HG02571 (cell line): ENCODE measurements around the gene PCDHB8.
"Not testable (repeated sequence)": the region's sequence is repeated elsewhere in the genome, so short reads cannot be mapped to it uniquely, and the experiment has no call there.

Source experiments
- ATAC-seq: cut with Tn5 transposase; IDR thresholded peaks from one replicate; pipeline ENCODE4 v1.9.1; 2021; ENCODE audit warnings: mild to moderate bottlenecking, moderate library complexity; ENCODE audit not compliant: unreplicated experiment

PCDHB8 gene

DNA sequence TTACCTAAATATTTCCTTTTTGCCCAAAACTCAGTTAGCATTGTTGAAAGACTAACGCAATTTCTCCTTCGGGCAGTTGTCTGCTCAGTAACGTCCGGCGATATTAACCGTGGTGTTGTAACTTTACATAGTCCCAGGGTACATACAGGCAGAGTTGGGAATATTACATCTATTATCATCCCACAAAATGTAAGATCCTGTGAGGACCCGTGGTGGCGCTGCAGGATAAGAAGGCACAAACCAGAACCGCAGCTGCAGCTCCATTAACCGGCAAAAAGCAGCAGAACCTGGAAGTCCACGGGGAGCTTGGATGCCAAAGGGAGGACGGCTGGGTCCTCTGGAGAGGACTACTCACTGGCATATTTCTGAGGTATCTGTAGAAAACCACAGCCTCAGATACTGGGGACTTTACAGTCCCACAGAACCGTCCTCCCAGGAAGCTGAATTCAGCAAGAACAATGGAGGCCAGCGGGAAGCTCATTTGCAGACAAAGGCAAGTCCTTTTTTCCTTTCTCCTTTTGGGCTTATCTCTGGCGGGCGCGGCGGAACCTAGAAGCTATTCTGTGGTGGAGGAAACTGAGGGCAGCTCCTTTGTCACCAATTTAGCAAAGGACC is at the start of gene PCDHB8:
TSS of gene PCDHB8 (plus strand) at position 214 of the 615 bp plus-strand sequence. CDS start at position 459, 245 bp downstream.
- ATAC-seq: not testable (repeated sequence)

DNA sequence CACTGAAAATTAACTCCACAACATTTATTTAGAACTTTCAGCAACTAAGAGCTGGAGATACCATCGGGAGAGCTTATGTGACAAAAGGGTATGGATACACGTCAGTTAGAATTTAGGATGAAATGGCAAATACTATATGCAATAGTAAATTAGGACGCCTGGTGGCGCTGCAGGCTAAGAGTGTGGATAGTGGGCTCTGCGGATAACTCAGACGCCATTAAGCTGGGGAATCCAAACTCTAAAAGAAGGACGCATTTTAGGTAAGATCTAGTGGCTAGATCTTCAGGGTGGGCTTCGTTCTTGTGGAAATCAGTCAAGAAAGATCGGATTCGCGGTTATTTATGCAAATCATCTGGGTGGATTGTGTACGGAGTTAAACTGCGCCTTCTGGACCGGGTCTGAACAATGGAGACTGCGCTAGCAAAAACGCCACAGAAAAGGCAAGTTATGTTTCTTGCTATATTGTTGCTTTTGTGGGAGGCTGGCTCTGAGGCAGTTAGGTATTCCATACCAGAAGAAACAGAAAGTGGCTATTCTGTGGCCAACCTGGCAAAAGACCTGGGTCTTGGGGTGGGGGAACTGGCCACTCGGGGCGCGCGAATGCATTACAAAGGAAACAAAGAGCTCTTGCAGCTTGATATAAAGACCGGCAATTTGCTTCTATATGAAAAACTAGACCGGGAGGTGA is 42.4 kb upstream of the PCDHB8 start, which contains the start of gene PCDHB5:
TSS of gene PCDHB5 (plus strand) at position 177 of the 688 bp plus-strand sequence. CDS start at position 406, 229 bp downstream.
- ATAC-seq: no peak

DNA sequence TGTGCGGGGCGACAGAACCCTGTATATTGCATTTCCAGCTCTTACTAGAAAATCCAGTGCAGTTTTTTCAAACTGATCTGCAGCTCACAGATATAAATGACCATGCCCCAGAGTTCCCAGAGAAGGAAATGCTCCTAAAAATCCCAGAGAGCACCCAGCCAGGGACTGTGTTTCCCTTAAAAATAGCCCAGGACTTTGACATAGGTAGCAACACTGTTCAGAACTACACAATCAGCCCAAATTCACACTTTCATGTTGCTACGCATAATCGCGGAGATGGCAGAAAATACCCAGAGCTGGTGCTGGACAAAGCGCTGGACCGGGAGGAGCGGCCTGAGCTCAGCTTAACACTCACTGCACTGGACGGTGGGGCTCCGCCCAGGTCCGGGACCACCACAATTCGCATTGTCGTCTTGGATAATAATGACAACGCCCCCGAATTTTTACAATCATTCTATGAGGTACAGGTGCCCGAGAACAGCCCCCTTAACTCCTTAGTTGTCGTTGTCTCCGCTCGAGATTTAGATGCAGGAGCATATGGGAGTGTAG is 41.8 kb upstream of the PCDHB8 start:
- ATAC-seq: no peak

DNA sequence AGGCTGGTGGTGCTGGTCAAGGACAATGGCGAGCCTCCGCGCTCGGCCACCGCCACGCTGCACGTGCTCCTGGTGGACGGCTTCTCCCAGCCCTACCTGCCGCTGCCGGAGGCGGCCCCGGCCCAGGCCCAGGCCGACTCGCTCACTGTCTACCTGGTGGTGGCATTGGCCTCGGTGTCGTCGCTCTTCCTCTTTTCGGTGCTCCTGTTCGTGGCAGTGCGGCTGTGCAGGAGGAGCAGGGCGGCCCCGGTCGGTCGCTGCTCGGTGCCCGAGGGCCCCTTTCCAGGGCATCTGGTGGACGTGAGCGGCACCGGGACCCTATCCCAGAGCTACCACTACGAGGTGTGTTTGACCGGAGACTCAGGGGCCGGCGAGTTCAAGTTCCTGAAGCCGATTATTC is 40.2 kb upstream of the PCDHB8 start:
- not testable (repeated sequence) for ATAC-seq

DNA sequence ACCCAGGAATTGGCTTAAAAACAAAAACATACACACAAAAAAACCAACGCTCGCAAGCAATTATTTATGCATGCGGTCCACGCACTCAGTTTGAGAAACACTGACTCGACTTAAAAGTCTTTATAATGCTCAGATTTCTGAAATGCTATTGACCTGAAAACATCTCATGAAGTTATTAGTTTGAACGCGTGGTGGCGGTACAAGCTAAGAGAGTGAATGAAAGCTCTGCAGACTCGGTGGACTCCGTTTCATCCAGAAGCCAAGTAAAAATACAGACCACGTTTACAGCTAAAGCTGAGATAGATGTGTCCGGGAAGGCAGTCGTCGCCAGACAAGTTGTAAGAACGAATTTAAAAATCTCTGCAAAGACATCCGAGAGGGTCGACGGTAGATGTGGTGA is 27.8 kb upstream of the PCDHB8 start, which contains the start of gene PCDHB6:
TSS of gene PCDHB6 (plus strand) at position 246 of the 400 bp plus-strand sequence. CDS start 201 bp downstream, outside the sequence.
- ATAC-seq: no peak

DNA sequence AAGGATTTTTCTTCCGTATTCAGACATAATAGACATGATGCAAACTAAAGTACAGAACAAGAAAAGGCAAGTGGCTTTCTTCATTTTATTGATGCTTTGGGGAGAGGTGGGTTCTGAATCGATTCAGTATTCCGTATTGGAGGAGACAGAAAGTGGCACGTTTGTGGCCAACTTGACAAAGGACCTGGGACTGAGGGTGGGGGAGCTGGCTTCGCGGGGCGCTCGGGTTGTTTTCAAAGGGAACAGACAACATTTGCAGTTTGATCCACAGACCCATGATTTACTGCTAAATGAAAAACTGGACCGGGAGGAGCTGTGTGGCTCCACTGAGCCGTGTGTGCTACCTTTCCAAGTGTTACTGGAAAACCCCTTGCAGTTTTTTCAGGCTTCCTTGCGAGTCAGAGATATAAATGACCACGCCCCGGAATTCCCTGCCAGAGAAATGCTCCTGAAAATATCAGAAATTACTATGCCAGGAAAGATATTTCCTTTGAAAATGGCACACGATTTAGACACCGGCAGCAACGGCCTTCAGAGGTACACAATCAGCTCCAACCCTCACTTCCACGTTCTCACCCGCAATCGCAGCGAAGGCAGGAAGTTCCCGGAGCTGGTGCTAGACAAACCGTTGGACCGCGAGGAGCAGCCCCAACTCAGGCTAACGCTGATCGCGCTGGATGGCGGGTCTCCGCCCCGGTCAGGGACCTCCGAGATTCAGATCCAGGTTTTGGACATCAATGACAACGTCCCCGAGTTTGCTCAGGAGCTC is 27.2 kb upstream of the PCDHB8 start:
- no peak for ATAC-seq

DNA sequence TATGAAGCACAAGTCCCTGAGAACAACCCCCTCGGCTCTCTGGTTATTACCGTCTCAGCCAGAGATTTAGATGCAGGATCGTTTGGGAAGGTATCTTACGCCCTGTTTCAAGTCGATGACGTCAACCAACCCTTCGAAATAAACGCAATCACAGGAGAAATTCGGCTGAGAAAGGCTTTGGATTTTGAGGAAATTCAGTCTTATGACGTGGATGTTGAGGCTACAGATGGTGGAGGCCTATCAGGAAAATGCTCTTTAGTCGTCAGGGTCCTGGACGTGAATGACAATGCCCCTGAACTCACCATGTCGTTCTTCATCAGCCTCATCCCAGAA is 26.6 kb upstream of the PCDHB8 start:
- ATAC-seq: no peak

DNA sequence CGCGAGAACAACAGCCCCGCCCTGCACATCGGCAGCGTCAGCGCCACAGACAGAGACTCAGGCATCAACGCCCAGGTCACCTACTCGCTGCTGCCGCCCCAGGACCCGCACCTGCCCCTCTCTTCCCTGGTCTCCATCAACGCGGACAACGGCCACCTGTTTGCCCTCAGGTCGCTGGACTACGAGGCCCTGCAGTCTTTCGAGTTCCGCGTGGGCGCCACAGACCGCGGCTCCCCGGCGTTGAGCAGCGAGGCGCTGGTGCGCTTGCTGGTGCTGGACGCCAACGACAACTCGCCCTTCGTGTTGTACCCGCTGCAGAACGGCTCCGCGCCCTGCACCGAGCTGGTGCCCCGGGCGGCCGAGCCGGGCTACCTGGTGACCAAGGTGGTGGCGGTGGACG is 26.0 kb upstream of the PCDHB8 start:
- ATAC-seq: not testable (repeated sequence)

DNA sequence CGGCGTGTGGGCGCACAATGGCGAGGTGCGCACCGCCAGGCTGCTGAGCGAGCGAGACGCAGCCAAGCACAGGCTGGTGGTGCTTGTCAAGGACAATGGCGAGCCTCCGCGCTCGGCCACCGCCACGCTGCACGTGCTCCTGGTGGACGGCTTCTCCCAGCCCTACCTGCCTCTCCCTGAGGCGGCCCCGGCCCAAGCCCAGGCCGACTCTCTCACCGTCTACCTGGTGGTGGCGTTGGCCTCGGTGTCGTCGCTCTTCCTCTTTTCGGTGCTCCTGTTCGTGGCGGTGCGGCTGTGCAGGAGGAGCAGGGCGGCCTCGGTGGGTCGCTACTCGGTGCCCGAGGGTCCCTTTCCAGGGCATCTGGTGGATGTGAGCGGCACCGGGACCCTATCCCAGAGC is 25.5 kb upstream of the PCDHB8 start:
- not testable (repeated sequence) for ATAC-seq

DNA sequence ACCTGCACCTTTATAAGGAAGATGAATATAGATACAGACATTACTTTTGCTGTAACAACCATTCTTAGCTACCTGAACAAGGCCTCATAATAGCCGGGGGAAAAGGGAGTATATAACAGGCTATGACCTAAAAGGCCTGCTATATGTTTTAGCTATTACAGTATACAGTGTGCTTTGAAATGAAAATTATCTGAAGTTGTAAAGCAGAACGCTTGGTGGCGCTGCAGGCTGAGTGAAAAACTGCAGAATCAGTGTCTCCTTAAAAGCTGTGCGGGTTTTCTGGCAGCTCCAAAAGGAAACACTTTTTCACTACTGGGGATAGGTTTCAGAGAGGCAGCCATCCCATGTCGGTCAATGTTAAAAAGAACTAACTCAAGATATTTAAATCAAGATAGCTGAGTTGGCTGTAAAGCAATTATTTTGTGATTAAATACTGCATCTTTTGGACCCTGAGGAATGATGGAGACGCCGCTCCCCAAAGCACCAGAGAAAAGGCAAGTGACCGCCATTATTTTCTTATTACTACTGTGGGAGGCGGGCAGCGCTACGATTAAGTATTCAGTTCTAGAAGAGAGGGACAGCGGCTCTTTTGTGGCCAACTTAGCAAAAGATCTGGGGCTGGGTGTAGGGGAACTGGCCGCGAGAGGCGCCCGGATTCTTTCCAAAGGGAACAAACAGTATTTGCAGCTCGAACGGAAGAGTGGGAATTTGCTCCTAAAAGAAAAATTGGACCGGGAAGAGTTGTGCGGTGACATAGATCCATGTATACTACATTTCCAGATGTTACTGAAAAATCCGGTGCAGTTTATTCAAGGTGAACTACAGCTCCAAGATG is 21.8 kb upstream of the PCDHB8 start:
- no peak for ATAC-seq

DNA sequence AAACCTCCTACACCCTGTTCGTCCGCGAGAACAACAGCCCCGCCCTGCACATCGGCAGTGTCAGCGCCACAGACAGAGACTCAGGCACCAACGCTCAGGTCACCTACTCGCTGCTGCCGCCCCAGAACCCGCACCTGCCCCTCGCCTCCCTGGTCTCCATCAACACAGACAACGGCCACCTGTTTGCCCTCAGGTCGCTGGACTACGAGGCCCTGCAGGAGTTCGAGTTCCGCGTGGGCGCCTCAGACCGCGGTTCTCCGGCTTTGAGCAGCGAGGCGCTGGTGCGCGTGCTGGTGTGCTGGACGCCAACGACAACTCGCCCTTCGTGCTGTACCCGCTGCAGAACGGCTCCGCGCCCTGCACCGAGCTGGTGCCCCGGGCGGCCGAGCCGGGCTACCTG is 20.2 kb upstream of the PCDHB8 start:
- ATAC-seq: not testable (repeated sequence)

DNA sequence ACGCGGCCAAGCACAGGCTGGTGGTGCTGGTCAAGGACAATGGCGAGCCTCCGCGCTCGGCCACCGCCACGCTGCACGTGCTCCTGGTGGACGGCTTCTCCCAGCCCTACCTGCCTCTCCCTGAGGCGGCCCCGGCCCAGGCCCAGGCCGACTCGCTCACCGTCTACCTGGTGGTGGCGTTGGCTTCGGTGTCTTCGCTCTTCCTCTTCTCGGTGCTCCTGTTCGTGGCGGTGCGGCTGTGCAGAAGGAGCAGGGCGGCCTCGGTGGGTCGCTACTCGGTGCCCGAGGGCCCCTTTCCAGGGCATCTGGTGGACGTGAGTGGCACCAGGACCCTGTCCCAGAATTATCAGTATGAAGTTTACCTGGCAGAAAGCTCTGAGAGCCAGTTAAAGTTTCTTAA is 19.7 kb upstream of the PCDHB8 start:
- ATAC-seq: not testable (repeated sequence)

DNA sequence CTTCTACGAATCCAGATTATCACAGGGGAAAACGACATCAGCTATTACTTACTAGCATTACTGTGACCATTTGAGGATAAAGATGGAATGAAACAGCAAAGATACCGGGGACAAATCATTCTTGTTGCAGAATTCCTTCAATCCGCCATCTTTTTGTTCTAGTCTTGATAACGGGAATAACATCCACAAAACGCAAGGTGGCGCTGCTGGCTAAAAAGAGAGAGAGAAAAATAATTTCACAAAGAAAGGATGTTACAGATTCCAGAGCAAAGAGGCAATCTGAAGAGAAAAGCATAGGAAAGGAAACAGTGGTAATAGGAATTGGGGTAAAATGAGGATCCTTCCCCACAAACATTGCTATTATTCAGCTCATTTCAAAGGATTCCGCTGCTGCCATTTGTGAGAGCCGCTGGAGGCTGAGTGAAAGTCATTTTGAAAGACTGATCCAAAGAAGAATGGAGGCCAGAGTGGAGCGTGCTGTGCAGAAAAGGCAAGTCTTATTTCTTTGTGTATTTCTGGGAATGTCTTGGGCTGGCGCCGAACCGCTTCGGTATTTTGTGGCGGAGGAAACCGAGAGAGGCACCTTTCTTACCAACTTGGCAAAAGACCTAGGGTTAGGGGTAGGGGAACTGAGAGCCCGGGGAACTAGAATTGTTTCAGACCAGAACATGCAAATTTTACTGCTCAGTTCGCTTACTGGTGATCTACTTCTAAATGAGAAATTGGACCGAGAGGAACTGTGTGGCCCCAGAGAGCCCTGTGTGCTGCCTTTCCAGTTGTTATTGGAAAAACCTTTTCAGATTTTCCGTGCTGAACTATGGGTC is 5.0 kb upstream of the PCDHB8 start, which contains the start of gene PCDHB7:
TSS of gene PCDHB7 (plus strand) at position 264 of the 824 bp plus-strand sequence. CDS start at position 456, 192 bp downstream.
- ATAC-seq: no peak

DNA sequence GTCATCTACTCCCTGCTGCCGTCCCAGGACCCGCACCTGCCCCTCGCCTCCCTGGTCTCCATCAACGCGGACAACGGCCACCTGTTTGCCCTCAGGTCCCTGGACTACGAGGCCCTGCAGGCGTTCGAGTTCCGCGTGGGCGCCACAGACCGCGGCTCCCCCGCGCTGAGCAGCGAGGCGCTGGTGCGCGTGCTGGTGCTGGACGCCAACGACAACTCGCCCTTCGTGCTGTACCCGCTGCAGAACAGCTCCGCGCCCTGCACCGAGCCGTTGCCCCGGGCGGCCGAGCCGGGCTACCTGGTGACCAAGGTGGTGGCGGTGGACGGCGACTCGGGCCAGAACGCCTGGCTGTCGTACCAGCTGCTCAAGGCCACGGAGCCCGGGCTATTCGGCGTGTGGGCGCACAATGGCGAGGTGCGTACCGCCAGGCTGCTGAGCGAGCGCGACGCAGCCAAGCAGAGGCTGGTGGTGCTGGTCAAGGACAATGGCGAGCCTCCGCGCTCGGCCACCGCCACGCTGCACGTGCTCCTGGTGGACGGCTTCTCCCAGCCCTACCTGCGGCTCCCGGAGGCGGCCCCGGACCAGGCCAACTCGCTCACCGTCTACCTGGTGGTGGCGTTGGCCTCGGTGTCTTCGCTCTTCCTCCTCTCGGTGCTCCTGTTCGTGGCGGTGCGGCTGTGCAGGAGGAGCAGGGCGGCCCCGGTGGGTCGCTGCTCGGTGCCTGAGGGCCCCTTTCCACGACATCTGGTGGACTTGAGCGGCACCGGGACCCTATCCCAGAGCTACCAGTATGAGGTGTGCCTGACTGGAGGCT is 3.1 kb upstream of the PCDHB8 start:
- ATAC-seq: not testable (repeated sequence)

DNA sequence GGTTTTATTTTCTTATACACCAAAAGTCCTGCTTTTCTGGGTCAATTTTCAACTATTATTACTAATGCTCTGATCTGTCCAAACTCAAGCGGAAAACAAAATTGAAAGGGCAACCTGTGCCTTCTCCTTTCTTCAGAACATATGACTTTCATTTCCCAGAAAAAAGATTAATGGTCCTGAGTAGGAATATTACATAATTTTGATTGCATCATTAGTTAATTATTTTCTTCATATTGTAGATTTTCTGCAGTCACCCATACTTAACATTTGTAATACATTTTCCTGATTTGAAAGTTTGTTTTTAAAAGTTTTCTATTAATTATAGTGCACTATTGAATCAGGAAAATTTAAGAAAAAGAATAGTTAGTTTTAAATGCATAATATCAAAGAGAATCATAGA is 1.7 kb upstream of the PCDHB8 start:
- no peak for ATAC-seq

DNA sequence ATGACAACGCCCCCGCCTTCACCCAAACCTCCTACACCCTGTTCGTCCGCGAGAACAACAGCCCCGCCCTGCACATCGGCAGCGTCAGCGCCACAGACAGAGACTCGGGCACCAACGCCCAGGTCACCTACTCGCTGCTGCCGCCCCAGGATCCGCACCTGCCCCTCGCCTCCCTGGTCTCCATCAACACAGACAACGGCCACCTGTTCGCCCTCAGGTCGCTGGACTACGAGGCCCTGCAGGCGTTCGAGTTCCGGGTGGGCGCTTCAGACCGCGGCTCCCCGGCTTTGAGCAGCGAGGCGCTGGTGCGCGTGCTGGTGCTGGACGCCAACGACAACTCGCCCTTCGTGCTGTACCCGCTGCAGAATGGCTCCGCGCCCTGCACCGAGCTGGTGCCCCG is 1.8 kb downstream of the PCDHB8 start:
- not testable (repeated sequence) for ATAC-seq

DNA sequence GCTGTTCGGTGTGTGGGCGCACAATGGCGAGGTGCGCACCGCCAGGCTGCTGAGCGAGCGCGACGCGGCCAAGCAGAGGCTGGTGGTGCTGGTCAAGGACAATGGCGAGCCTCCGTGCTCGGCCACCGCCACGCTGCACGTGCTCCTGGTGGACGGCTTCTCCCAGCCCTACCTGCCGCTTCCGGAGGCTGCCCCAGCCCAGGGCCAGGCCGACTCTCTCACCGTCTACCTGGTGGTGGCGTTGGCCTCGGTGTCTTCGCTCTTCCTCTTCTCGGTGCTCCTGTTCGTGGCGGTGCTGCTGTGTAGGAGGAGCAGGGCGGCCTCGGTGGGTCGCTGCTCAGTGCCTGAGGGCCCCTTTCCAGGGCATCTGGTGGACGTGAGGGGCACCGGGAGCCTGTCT is 2.3 kb downstream of the PCDHB8 start:
- ATAC-seq: not testable (repeated sequence)

DNA sequence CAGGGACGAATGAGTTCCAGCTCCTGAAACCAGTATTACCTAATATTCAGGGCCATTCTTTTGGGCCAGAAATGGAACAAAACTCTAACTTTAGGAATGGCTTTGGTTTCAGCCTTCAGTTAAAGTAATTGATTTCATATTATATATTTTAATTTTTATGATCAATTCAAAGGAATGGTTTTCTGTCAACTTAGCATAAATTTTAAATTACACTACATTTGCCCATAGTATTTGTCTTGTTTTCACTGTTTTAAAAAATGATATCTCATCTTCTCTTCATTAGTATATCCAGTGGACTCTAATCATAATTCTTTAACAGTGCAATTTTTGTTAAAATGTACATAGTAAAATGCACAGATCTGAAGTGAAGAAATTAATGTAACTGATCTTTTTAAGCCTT is 2.7 kb downstream of the PCDHB8 start:
- ATAC-seq: no peak

DNA sequence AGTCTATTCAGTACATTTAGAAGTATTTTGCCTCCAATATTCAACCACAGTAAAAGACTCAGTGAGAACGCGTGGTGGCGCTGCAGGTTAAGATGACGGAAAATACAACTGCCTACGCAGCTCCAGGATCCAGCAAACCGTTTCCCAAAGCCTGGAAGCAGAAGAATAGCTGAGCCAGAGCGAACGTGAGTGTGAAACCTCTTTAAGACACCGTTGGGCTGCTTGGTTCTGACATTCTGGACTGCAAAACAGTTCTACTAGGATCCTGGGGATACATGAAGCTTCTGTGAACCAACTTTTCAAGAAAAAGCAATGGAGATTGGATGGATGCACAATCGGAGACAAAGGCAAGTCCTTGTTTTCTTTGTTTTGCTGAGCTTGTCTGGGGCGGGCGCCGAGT is 4.7 kb downstream of the PCDHB8 start, which contains the start of gene PCDHB16:
TSS of gene PCDHB16 (plus strand) at position 140 of the 400 bp plus-strand sequence. CDS start at position 313, 173 bp downstream.
- no peak for ATAC-seq
